Body of pancreas (tissue), 4 donors: Measurements from ENCODE around the gene TRAPPC12. TPM values are rescaled to one million over a fixed set of nuclear protein-coding genes. Genes with fewer than 3 reads are reported as not detected.
A peak's percentile ranks its signal among the peaks of the same experiment; 100 is the strongest.
"Not testable (repeated sequence)": the region's sequence is repeated elsewhere in the genome, so short reads cannot be mapped to it uniquely, and the experiment has no call there.

Source experiments
- ATAC-seq: fragments of 150-250 bp; one replicate; pipeline ENCODE4 v1.9.1; 2016
- DNase-seq, 4 donors: peaks; one replicate each; pipeline ENCODE4 v3.0.0-alpha.2; 2019
- H3K27ac ChIP-seq, 4 donors: fragments of 200-600 bp; sonication (generic); 1 replicate in 3 of 4; 2 replicates in 1 of 4; pipeline versions ENCODE4 v1.5.1 to v1.6.1; 2016 to 2019; ENCODE audit warnings: mild to moderate bottlenecking in 1 of 4, mixed read lengths in 1 of 4, moderate library complexity in 1 of 4
- H3K27me3 ChIP-seq, 2 donors: fragments of 200-600 bp; sonication (generic); one replicate each; pipeline ENCODE4 v1.6.0; 2016; ENCODE audit warnings: mild to moderate bottlenecking in 1 of 2
- H3K36me3 ChIP-seq, 2 donors: fragments of 200-600 bp; sonication (generic); replicated peaks in 1 of 2; 2 replicates each; pipeline ENCODE4 v1.5.1; 2016; ENCODE audit warnings: low read depth in 2 of 2; ENCODE audit not compliant: insufficient read depth in 1 of 2
- H3K4me1 ChIP-seq: fragments of 200-600 bp; sonication (generic); one replicate; pipeline ENCODE4 v1.6.0; 2016
- H3K4me3 ChIP-seq, 2 donors: fragments of 200-600 bp; sonication (generic); 1 replicate in 1 of 2; 2 replicates in 1 of 2; pipeline ENCODE4 v1.5.1; 2016 to 2019
- H3K9me3 ChIP-seq, 3 donors: fragments of 200-600 bp; sonication (generic); 1 replicate in 2 of 3; 2 replicates in 1 of 3; pipeline ENCODE4 v1.5.1; 2016
- POLR2A ChIP-seq, 3 donors: fragments of 450-650 bp; IDR thresholded peaks; one replicate each; pipeline ENCODE4 v1.6.1; 2016; ENCODE audit warnings: antibody characterized with exemption in 3 of 3, mild to moderate bottlenecking in 2 of 3
- WGBS, 2 donors: methylation state at CpG; one replicate each; pipeline ENCODE4 v1.1.5; 2017; 5-methylcytosine and 5-hydroxymethylcytosine counted together
- intact Hi-C: fragments of 100-400 bp; cut with DNase I; formaldehyde crosslinking; loops from one replicate; pipeline ENCODE4 v1.15.1; 2023
- total RNA-seq, 2 donors: library from RNA; depleted of rRNA; stranded (reverse); fragments of >200 nt; gene quantifications; one replicate each; pipeline ENCODE4 v1.1.0, GENCODE V29; 2016
- TF ChIP-seq, protein P1 (sequence below), 7 experiments: fragments of 450-650 bp in 4 of 7; fragments of 200-600 bp in 3 of 7; sonication (generic) in 3 of 7; IDR thresholded peaks; one replicate each; pipeline ENCODE4 v1.5.1; 2016 to 2019; ENCODE audit warnings: antibody characterized with exemption in 7 of 7

Gene TRAPPC12
- total RNA-seq, 2 donors from 2014 or later, result 43.1 to 134 TPM

DNA sequence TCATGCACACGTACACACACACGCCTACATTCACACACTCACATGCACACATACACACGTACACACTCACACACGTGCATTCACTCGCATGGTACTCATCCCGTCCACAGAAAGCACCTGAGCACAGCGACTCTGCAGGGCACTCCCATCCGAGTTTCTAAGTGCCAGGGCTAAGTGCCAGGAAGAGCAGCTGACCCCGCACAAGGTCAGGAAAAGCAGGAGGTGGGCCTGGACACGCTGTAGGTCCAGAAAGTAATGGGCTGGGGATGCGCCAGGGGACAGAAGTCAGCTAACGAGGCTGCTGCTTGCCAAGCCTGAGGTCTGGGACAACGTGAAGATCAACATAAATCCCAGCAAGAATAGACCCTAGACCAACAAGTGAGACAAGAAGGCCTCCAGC lies 124.0 kb downstream of the TRAPPC12 start:
- no peak for ATAC-seq
- DNase-seq, result no peak
- Histone ChIP-seq H3K27ac (no peak overlapping the region), H3K27me3 (no peaks in the 10 kb centered on the region), H3K4me1 (peaks cover 13% of the 10 kb centered on the region), H3K9me3 (no peaks in the 10 kb centered on the region), H3K36me3 (peaks cover 0 to 2% of the 10 kb centered on the region in 2 donors), H3K4me3 (no peak overlapping the region)
- WGBS, 2 donors, result 88 to 95% methylated on average over 13 of the region's 13 CpGs
- intact Hi-C loops, result no loop called here
- no peak for TF ChIP-seq POLR2A (IDR thresholded peaks at IDR 0.05)

DNA sequence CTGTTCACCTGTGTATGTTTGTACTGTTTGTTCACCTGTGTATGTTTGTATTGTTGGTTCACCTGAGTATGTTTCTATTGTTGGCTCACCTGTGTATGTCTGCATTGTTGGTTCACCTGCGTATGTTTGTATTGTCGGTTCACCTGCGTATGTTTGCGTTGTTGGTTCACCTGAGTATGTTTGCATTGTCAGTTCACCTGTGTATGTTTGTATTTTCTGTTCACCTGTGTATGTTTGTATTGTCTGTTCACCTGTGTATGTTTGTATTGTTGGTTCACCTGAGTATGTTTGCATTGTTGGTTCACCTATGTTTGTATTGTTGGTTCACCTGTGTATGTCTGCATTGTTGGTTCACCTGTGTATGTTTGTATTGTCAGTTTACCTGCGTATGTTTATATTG lies 125.2 kb downstream of the TRAPPC12 start:
- no peak for DNase-seq
- Histone ChIP-seq H3K36me3 (no peaks in the 10 kb centered on the region), H3K4me3 (no peak overlapping the region), H3K9me3 (no peaks in the 10 kb centered on the region), H3K4me1 (peaks cover 13% of the 10 kb centered on the region), H3K27me3 (no peaks in the 10 kb centered on the region), H3K27ac (no peak overlapping the region)
- intact Hi-C loops, result no loop called here
- no peak for ATAC-seq
- TF ChIP-seq, protein P1, sequence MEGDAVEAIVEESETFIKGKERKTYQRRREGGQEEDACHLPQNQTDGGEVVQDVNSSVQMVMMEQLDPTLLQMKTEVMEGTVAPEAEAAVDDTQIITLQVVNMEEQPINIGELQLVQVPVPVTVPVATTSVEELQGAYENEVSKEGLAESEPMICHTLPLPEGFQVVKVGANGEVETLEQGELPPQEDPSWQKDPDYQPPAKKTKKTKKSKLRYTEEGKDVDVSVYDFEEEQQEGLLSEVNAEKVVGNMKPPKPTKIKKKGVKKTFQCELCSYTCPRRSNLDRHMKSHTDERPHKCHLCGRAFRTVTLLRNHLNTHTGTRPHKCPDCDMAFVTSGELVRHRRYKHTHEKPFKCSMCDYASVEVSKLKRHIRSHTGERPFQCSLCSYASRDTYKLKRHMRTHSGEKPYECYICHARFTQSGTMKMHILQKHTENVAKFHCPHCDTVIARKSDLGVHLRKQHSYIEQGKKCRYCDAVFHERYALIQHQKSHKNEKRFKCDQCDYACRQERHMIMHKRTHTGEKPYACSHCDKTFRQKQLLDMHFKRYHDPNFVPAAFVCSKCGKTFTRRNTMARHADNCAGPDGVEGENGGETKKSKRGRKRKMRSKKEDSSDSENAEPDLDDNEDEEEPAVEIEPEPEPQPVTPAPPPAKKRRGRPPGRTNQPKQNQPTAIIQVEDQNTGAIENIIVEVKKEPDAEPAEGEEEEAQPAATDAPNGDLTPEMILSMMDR (IDR thresholded peaks at IDR 0.05), result no peak
- TF ChIP-seq POLR2A (IDR thresholded peaks at IDR 0.05), result no peak
- WGBS, 2 donors, result 39 to 43% methylated on average over 5 of the region's 5 CpGs

DNA sequence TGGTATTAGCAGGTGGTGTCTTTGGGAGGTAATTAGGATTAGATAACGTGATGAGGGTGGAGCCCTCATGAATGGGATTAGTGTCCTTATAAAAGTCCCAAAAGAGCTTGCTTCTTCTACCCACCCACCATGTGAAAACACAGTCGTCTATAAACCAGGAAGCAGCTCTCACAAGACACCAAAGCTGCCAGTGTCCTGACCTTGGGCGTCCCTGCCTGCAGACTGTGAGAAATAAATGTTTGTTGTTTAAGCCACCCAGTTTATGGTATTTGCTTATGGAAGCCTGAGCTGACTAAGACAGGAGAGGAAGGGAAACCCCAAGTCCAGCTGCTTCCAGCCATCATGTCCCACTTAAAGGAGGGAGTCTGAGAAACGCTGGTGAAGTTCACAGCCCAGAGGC lies 126.3 kb downstream of the TRAPPC12 start:
- no peaks in the 10 kb centered on the region for H3K27me3 ChIP-seq
- no peak overlapping the region for H3K4me3 ChIP-seq
- 44 to 49% methylated on average over 4 of the region's 4 CpGs for WGBS, 2 donors
- H3K27ac ChIP-seq, result peak overlapping the region in 2 of 4 donors; percentile 17 to 43
- no peak for TF ChIP-seq POLR2A (IDR thresholded peaks at IDR 0.05)
- TF ChIP-seq, protein P1 (IDR thresholded peaks at IDR 0.05), result no peak
- no peaks in the 10 kb centered on the region for H3K9me3 ChIP-seq
- ATAC-seq (peak; percentile 52), DNase-seq (peak in 1 of 4 donors; percentile 59)
- intact Hi-C loops, result no loop called here
- H3K4me1 ChIP-seq, result peaks cover 13% of the 10 kb centered on the region
- no peaks in the 10 kb centered on the region for H3K36me3 ChIP-seq

DNA sequence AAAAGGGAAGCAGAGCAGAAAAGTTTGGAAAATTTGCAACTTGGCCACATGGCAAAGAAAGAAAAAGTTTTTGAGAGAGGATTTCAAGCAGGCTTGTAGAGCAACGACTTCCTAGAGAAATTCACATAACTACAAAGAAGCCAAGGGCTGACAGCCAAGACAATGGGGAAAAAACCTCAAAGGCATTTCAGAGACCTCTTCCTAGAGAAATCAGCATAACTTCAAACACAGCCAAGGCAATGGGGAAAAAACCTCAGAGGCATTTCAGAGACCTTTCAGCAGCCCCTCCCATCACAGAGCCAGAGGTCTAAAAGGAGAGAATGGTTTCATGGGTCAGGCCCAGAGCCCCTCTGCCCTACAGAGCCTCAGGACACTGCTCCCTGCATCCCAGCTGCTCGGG lies 132.6 kb downstream of the TRAPPC12 start:
- no peak overlapping the region for H3K27ac ChIP-seq
- peaks cover 4% of the 10 kb centered on the region for H3K4me1 ChIP-seq
- ATAC-seq (no peak), DNase-seq (no peak)
- WGBS, 2 donors, result 78 to 82% methylated on average over 2 of the region's 2 CpGs
- no peak overlapping the region for H3K4me3 ChIP-seq
- H3K9me3 ChIP-seq, result no peaks in the 10 kb centered on the region
- peaks cover 0 to 14% of the 10 kb centered on the region in 2 donors for H3K36me3 ChIP-seq
- no peak for TF ChIP-seq POLR2A (IDR thresholded peaks at IDR 0.05)
- TF ChIP-seq, protein P1 (IDR thresholded peaks at IDR 0.05), result no peak
- intact Hi-C loops, result no loop called here
- H3K27me3 ChIP-seq, result no peaks in the 10 kb centered on the region

DNA sequence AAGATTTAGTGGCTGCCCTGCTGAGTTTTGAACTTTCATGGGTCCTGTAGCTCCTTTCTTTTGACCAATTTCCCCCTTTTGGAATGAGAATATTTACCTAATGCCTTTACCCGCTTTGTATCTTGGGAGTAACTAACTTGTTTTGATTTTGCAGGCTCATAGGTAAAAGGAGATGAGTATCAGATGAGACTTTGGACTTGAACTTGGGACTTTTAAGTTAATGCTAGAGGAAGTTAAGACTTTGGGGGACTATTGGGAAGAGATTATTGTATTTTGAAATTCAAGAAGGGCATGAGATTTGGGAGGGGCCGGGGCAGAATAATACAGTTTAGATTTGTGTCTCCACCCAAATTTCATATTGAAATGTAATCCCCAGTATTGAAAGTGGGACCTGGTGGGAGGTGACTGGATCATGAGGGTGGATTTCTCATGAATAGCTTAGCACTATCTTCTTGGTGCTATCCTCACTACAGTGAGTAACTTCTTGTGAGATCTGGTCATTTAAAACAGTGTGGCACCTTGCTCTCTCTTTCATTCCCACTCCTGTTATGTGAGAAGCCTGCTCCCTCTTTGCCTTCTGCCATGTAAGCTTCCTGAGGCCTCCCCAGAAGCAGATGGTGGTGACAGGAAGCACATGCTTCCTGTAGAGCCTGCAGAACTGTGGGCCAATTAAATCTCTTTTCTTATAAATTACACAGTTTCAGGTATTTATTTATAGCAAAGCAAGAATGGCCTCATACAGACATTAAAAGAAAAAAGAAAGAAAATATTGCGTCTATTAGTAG lies 133.7 kb downstream of the TRAPPC12 start:
- TF ChIP-seq, protein P1 (IDR thresholded peaks at IDR 0.05), result no peak
- no peak for TF ChIP-seq POLR2A (IDR thresholded peaks at IDR 0.05)
- H3K36me3 ChIP-seq, result peaks cover 0 to 14% of the 10 kb centered on the region in 2 donors
- ATAC-seq, result no peak
- no peaks in the 10 kb centered on the region for H3K9me3 ChIP-seq
- no peaks in the 10 kb centered on the region for H3K27me3 ChIP-seq
- no peak overlapping the region for H3K4me3 ChIP-seq
- H3K4me1 ChIP-seq, result peaks cover 14% of the 10 kb centered on the region
- DNase-seq, result no peak
- H3K27ac ChIP-seq, result no peak overlapping the region
- intact Hi-C loops, result no loop called here
- WGBS, 2 donors, result 86 to 88% methylated on average over 3 of the region's 3 CpGs

DNA sequence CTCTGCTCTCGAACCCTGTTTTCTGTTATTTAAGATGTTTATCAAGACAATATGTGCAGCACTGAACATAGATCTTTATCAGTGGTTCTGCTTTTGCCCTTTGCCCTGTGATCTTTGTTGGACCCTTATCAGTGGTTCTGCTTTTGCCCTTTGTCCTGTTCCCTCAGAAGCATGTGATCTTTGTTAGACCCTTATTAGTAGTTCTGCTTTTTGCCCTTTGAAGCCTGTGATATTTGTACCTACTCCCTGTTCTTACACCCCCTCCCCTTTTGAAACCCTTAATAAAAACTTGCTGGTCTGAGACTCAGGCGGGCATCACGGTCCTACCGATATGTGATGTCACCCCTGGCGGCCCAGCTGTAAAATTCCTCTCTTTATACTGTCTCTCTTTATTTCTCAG lies 135.9 kb downstream of the TRAPPC12 start:
- H3K4me3 ChIP-seq, H3K9me3 ChIP-seq, ATAC-seq, H3K27ac ChIP-seq, DNase-seq, H3K27me3 ChIP-seq, intact Hi-C loops: not testable (repeated sequence)
- Histone ChIP-seq H3K36me3 (peaks cover 0 to 14% of the 10 kb centered on the region in 2 donors), H3K4me1 (peaks cover 25% of the 10 kb centered on the region)
- WGBS, 2 donors, result 87 to 92% methylated on average over 5 of the region's 5 CpGs
